ENCODE measurements around the gene JAZF1.

The JAZF1 gene

DNA sequence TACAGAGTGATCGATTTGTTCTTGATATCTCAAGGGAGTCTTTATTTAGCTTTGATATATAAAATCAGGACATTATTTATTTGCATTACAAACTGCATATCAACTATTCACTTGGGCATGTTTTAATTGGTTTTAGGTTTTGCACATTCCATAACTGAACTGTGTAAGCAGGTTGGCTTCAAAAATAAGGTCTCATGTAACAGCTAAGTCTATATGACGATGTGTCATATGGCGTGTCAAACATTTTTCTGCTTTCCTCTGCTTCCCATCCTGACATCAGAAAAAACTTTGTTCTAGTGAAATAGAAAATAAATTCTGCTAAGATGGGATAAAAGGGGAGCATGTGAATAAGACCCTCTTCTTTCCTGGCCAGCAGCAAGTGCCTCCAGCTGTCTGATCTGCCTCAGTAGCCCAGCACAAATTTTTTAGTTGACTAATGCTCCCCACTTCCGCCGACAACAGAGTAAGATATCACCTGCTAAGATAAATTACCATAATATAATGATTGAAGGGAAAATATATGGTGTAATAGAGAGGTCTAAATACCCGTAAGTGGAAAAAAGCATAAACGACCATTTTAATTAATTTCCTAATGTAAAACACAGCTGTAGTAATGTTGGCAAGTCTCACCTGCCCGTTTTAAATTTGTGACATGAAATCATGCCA is 260.2 kb downstream of the JAZF1 start:
- no peak overlapping the region for H3K27ac ChIP-seq
- no peaks in the 10 kb centered on the region for H3K36me3 ChIP-seq
- intact Hi-C loops (cut with DNase I; ENCODE audit: low total_unique reads), result loop anchor here (10.0 kb wide), 1 partner anchor 726 kb away; no protein-coding TSS in a partner anchor
- no peaks in the 10 kb centered on the region for H3K27me3 ChIP-seq
- DNase-seq, result no peak
- TF ChIP-seq, protein P1, sequence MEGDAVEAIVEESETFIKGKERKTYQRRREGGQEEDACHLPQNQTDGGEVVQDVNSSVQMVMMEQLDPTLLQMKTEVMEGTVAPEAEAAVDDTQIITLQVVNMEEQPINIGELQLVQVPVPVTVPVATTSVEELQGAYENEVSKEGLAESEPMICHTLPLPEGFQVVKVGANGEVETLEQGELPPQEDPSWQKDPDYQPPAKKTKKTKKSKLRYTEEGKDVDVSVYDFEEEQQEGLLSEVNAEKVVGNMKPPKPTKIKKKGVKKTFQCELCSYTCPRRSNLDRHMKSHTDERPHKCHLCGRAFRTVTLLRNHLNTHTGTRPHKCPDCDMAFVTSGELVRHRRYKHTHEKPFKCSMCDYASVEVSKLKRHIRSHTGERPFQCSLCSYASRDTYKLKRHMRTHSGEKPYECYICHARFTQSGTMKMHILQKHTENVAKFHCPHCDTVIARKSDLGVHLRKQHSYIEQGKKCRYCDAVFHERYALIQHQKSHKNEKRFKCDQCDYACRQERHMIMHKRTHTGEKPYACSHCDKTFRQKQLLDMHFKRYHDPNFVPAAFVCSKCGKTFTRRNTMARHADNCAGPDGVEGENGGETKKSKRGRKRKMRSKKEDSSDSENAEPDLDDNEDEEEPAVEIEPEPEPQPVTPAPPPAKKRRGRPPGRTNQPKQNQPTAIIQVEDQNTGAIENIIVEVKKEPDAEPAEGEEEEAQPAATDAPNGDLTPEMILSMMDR (IDR thresholded peaks at IDR 0.05), result no peak
- H3K4me3 ChIP-seq, result no peak overlapping the region
- H3K9me3 ChIP-seq, result no peaks in the 10 kb centered on the region
- H3K4me1 ChIP-seq, result peaks cover 0 to 2% (median 0%) of the 10 kb centered on the region in 4 donors

DNA sequence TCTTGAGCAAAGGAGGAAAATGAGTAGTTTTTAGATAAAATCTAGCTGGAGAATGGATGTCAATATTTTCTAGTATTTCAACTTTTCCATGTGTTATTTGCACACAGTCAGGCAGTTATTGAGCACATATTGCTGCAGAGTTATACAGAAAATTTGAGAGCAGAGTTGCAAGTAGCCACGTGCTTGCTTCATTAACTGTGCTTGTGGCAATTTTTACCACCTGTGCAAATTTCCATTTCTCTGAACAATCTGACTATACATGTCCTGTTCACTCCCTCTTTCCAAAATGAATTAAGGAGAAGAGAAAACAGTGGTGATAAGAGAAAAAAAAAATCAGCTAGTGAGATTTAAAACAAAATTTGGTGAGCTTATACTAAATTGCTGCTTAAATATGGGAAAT is 262.1 kb downstream of the JAZF1 start:
- Histone ChIP-seq H3K27me3 (no peaks in the 10 kb centered on the region), H3K4me3 (no peak overlapping the region), H3K36me3 (no peaks in the 10 kb centered on the region), H3K27ac (no peak overlapping the region), H3K9me3 (no peaks in the 10 kb centered on the region), H3K4me1 (peaks cover 0 to 2% (median 0%) of the 10 kb centered on the region in 4 donors)
- TF ChIP-seq, protein P1 (IDR thresholded peaks at IDR 0.05), result no peak
- no peak for DNase-seq
- intact Hi-C loops (cut with DNase I; ENCODE audit: low total_unique reads), result no loop called here

DNA sequence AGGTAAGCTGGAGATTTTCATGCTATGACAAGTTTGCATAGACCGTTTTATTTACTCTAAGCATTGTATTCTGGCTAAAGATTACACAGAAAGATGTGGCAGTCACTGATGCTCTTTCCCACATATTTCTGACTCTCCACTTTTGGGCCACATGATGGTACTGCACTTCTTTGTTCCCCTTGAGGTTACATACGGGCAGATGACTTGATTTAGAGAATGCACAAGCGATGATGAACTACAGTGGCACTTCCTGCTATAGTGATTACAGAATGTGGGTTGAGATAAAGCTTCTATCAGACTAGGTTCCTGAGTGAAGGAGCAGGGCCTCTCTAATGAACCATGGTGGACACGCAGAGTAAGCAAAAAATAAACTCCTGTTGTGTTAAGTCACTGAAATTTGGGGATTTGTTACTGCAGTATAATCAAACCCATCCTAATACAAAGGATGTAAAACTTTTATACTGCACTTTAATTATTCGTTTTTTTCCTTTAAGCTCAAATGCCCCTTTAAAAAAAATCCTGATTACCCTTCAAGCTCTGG is 262.8 kb downstream of the JAZF1 start:
- TF ChIP-seq, protein P1 (IDR thresholded peaks at IDR 0.05), result no peak
- Histone ChIP-seq H3K4me3 (no peak overlapping the region), H3K36me3 (no peaks in the 10 kb centered on the region), H3K9me3 (no peaks in the 10 kb centered on the region), H3K4me1 (peaks cover 0 to 2% (median 0%) of the 10 kb centered on the region in 4 donors), H3K27me3 (no peaks in the 10 kb centered on the region), H3K27ac (no peak overlapping the region)
- no peak for DNase-seq
- intact Hi-C loops (cut with DNase I; ENCODE audit: low total_unique reads), result no loop called here

DNA sequence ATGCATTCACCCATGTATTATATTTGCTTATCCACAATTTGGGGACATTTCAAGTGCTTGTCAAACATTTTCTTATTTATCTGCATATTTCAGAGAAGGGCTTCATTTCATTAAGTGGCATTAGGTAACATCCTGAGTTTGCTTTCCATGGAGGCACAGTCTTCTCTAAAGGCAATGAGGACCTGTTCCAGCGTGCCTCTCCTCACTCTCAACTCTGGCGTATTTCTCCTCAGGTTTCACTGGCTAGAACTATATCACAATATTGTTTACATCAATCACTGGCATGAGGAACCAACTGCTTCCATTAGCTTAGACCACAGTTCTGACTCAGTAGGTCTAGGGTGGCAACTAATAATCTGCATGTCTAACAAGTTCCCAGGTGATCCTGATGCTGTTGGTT is 263.5 kb downstream of the JAZF1 start:
- Histone ChIP-seq H3K27me3 (no peaks in the 10 kb centered on the region), H3K4me3 (no peak overlapping the region), H3K4me1 (peaks cover 0 to 2% (median 0%) of the 10 kb centered on the region in 4 donors), H3K27ac (no peak overlapping the region), H3K36me3 (no peaks in the 10 kb centered on the region), H3K9me3 (no peaks in the 10 kb centered on the region)
- TF ChIP-seq, protein P1 (IDR thresholded peaks at IDR 0.05), result no peak
- intact Hi-C loops (cut with DNase I; ENCODE audit: low total_unique reads), result no loop called here
- DNase-seq, result no peak

DNA sequence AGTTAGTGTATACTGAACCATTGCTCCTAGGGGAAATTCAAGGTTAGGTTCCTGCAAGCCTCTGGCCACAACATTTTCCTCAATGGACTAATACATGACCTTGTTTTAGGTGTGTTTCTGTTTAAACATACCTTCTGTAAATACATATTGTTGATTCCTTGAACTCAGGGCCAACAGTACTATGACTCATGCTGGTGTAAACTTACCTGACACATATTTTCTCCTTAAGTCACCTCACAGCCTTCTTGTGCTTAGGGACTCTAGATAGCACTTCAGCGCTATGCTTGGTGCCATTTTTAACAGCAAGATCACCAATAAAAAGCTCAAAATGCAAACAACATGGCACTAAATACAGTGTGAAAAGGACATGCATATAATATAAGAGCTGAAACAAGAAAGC is 264.2 kb downstream of the JAZF1 start:
- DNase-seq, result no peak
- intact Hi-C loops (cut with DNase I; ENCODE audit: low total_unique reads), result no loop called here
- TF ChIP-seq, protein P1 (IDR thresholded peaks at IDR 0.05), result no peak

More for the DNA sequence above, 264.2 kb downstream of the JAZF1 start:
- Histone ChIP-seq H3K27me3 (no peaks in the 10 kb centered on the region), H3K9me3 (no peaks in the 10 kb centered on the region), H3K4me3 (no peak overlapping the region), H3K27ac (no peak overlapping the region), H3K4me1 (peaks cover 0 to 2% (median 0%) of the 10 kb centered on the region in 4 donors), H3K36me3 (no peaks in the 10 kb centered on the region)

Data from tibial artery (tissue), 4 donors.